GM21786 (cell line): ENCODE results near the gene DDX3X.
"Not testable (repeated sequence)": the region's sequence is repeated elsewhere in the genome, so short reads cannot be mapped to it uniquely, and the experiment has no call there.

Experiments used
- ATAC-seq: cut with Tn5 transposase; IDR thresholded peaks from one replicate; pipeline ENCODE4 v1.9.1; 2021; ENCODE audit not compliant: unreplicated experiment

The DDX3X gene

GRCh38 chrX:41369152-41369551, 35.2 kb downstream of the DDX3X start:
- ATAC-seq, result no peak

GRCh38 chrX:41371575-41371974, 37.6 kb downstream of the DDX3X start:
- not testable (repeated sequence) for ATAC-seq

GRCh38 chrX:41373989-41374606, 40.1 kb downstream of the DDX3X start:
- ATAC-seq, result no peak

GRCh38 chrX:41377624-41378023, 43.7 kb downstream of the DDX3X start:
- no peak for ATAC-seq

- ATAC-seq, result no peak
Measured at GRCh38 chrX:41381685-41382084, 47.7 kb downstream of the DDX3X start.

- no peak for ATAC-seq
Measured at GRCh38 chrX:41382714-41383645, 49.0 kb downstream of the DDX3X start.

- ATAC-seq, result no peak
Measured at GRCh38 chrX:41384051-41384705, 50.2 kb downstream of the DDX3X start.

- no peak for ATAC-seq
Measured at GRCh38 chrX:41386222-41386990, 52.4 kb downstream of the DDX3X start.

GRCh38 chrX:41388543-41388942, 54.6 kb downstream of the DDX3X start:
- ATAC-seq, result no peak

- ATAC-seq, result no peak
Measured at GRCh38 chrX:41389311-41389888, 55.4 kb downstream of the DDX3X start.

GRCh38 chrX:41390576-41390975, 56.6 kb downstream of the DDX3X start:
- not testable (repeated sequence) for ATAC-seq

GRCh38 chrX:41391606-41392005, 57.6 kb downstream of the DDX3X start:
- ATAC-seq, result no peak

GRCh38 chrX:41394293-41394692, 60.3 kb downstream of the DDX3X start:
- no peak for ATAC-seq

GRCh38 chrX:41397219-41397618, 63.3 kb downstream of the DDX3X start:
- no peak for ATAC-seq

GRCh38 chrX:41397768-41398167, 63.8 kb downstream of the DDX3X start:
- ATAC-seq, result no peak

GRCh38 chrX:41402556-41402955, 68.6 kb downstream of the DDX3X start:
- not testable (repeated sequence) for ATAC-seq

GRCh38 chrX:41405551-41405950, 71.6 kb downstream of the DDX3X start:
- no peak for ATAC-seq

GRCh38 chrX:41406201-41406600, 72.2 kb downstream of the DDX3X start:
- no peak for ATAC-seq

GRCh38 chrX:41407816-41408215, 73.9 kb downstream of the DDX3X start:
- no peak for ATAC-seq

- no peak for ATAC-seq
Measured at GRCh38 chrX:41408576-41408975, 74.6 kb downstream of the DDX3X start.

- no peak for ATAC-seq
Measured at GRCh38 chrX:41409006-41409405, 75.0 kb downstream of the DDX3X start.
